Measurements from ENCODE around the gene CYTH3. TPM values are rescaled to one million over a fixed set of nuclear protein-coding genes. Genes with fewer than 3 reads are reported as not detected.

The CYTH3 gene
- total RNA-seq, 1 donor from 2014 or later = 15.6 TPM

GRCh38 chr7:6167587-6168476, 104.6 kb downstream of the CYTH3 start:
- no peak for TF ChIP-seq CTCF (conservative IDR thresholded peaks at IDR 0.05; ENCODE audit: low read depth, low read length)
- H3K4me3 ChIP-seq (ENCODE audit: low read depth, low read length) = no peak overlapping the region
- no peak for DNase-seq (ENCODE audit: low read depth)

GRCh38 chr7:6167004-6167551, 105.3 kb downstream of the CYTH3 start:
- H3K4me3 ChIP-seq (ENCODE audit: low read depth, low read length) = no peak overlapping the region
- no peak for DNase-seq (ENCODE audit: low read depth)
- no peak for TF ChIP-seq CTCF (conservative IDR thresholded peaks at IDR 0.05; ENCODE audit: low read depth, low read length)

GRCh38 chr7:6166443-6166891, 106.0 kb downstream of the CYTH3 start:
- TF ChIP-seq CTCF (conservative IDR thresholded peaks at IDR 0.05; ENCODE audit: low read depth, low read length) = no peak
- DNase-seq (ENCODE audit: low read depth) = no peak
- H3K4me3 ChIP-seq (ENCODE audit: low read depth, low read length) = no peak overlapping the region

- H3K4me3 ChIP-seq (ENCODE audit: low read depth, low read length) = no peak overlapping the region
- TF ChIP-seq CTCF (conservative IDR thresholded peaks at IDR 0.05; ENCODE audit: low read depth, low read length) = no peak
- DNase-seq (ENCODE audit: low read depth) = no peak
These were observed 106.7 kb downstream of the CYTH3 start for GRCh38 chr7:6165521-6166320.

- no peak overlapping the region for H3K4me3 ChIP-seq (ENCODE audit: low read depth, low read length)
- no peak for TF ChIP-seq CTCF (conservative IDR thresholded peaks at IDR 0.05; ENCODE audit: low read depth, low read length)
- DNase-seq (ENCODE audit: low read depth) = no peak
These were observed 107.3 kb downstream of the CYTH3 start for GRCh38 chr7:6165075-6165474.

GRCh38 chr7:6164491-6164890, 107.9 kb downstream of the CYTH3 start:
- no peak overlapping the region for H3K4me3 ChIP-seq (ENCODE audit: low read depth, low read length)
- no peak for DNase-seq (ENCODE audit: low read depth)
- peak; percentile 20 for TF ChIP-seq CTCF (conservative IDR thresholded peaks at IDR 0.05; ENCODE audit: low read depth, low read length)
